Measurements from ENCODE around the gene RNF25. TPM values are rescaled to one million over a fixed set of nuclear protein-coding genes. Genes with fewer than 3 reads are reported as not detected.

Gene RNF25
- total RNA-seq, 1 donor from 2014 or later, result 44.7 TPM

- Mint-ChIP-seq H3K4me1 (ENCODE audit: low read depth, unreplicated experiment) (peaks cover 8% of the 10 kb centered on the region), H3K36me3 (ENCODE audit: low read depth, unreplicated experiment) (peaks cover 5% of the 10 kb centered on the region), H3K9me3 (ENCODE audit: unreplicated experiment) (no peaks in the 10 kb centered on the region), H3K27me3 (ENCODE audit: low read depth, unreplicated experiment) (no peaks in the 10 kb centered on the region), H3K27ac (ENCODE audit: unreplicated experiment) (no peak overlapping the region), H3K4me3 (ENCODE audit: unreplicated experiment) (no peak overlapping the region)
- Histone ChIP-seq H3K36me3 (ENCODE audit: insufficient read depth, low read length) (no peaks in the 10 kb centered on the region), H2AFZ (ENCODE audit: low read depth, low read length) (no peak overlapping the region), H3K27ac (ENCODE audit: low read depth, low read length) (no peak overlapping the region), H3K4me1 (ENCODE audit: insufficient read depth, low read length) (no peaks in the 10 kb centered on the region), H3K9ac (ENCODE audit: low read length) (no peak overlapping the region), H3K9me3 (ENCODE audit: insufficient read depth, low read depth, low read length) (no peaks in the 10 kb centered on the region), H4K20me1 (ENCODE audit: insufficient read depth, low read length) (no peaks in the 10 kb centered on the region), H3K27me3 (ENCODE audit: insufficient read depth, low read length) (no peaks in the 10 kb centered on the region), H3K4me2 (ENCODE audit: low read length) (no peak overlapping the region), H3K4me3 (ENCODE audit: insufficient read depth, low read depth, low read length) (no peak overlapping the region), H3K79me2 (ENCODE audit: insufficient read depth, low read length) (no peaks in the 10 kb centered on the region)
- no peak for FAIRE-seq
- no peak for DNase-seq (ENCODE audit: low read depth)
- TF ChIP-seq CTCF (IDR thresholded peaks at IDR 0.05; ENCODE audit: insufficient read depth, low read depth, low read length) (no peak), EZH2 (IDR thresholded peaks at IDR 0.05; ENCODE audit: insufficient read depth, low read length) (no peak)
Observed at GRCh38 chr2:218622606-218623365, 49.0 kb downstream of the RNF25 start.

GRCh38 chr2:218621007-218621406 is 50.8 kb downstream of the RNF25 start:
- H3K36me3 ChIP-seq (ENCODE audit: insufficient read depth, low read length), result no peaks in the 10 kb centered on the region
- no peak overlapping the region for H3K9ac ChIP-seq (ENCODE audit: low read length)
- Mint-ChIP-seq H3K27ac (ENCODE audit: unreplicated experiment) (no peak overlapping the region), H3K27me3 (ENCODE audit: low read depth, unreplicated experiment) (peaks cover 2% of the 10 kb centered on the region), H3K9me3 (ENCODE audit: unreplicated experiment) (no peaks in the 10 kb centered on the region), H3K4me3 (ENCODE audit: unreplicated experiment) (no peak overlapping the region), H3K36me3 (ENCODE audit: low read depth, unreplicated experiment) (peaks cover 5% of the 10 kb centered on the region), H3K4me1 (ENCODE audit: low read depth, unreplicated experiment) (peaks cover 8% of the 10 kb centered on the region)
- DNase-seq (ENCODE audit: low read depth), result no peak
- H3K9me3 ChIP-seq (ENCODE audit: insufficient read depth, low read depth, low read length), result no peaks in the 10 kb centered on the region
- FAIRE-seq, result no peak
- no peaks in the 10 kb centered on the region for H3K27me3 ChIP-seq (ENCODE audit: insufficient read depth, low read length)
- TF ChIP-seq CTCF (IDR thresholded peaks at IDR 0.05; ENCODE audit: insufficient read depth, low read depth, low read length) (no peak), EZH2 (IDR thresholded peaks at IDR 0.05; ENCODE audit: insufficient read depth, low read length) (no peak)
- H3K4me1 ChIP-seq (ENCODE audit: insufficient read depth, low read length), result no peaks in the 10 kb centered on the region
- no peaks in the 10 kb centered on the region for H3K79me2 ChIP-seq (ENCODE audit: insufficient read depth, low read length)
- H2AFZ ChIP-seq (ENCODE audit: low read depth, low read length), result no peak overlapping the region
- no peak overlapping the region for H3K4me3 ChIP-seq (ENCODE audit: insufficient read depth, low read depth, low read length)
- H4K20me1 ChIP-seq (ENCODE audit: insufficient read depth, low read length), result no peaks in the 10 kb centered on the region
- no peak overlapping the region for H3K27ac ChIP-seq (ENCODE audit: low read depth, low read length)
- no peak overlapping the region for H3K4me2 ChIP-seq (ENCODE audit: low read length)
